NK-92 (cell line): Measurements from ENCODE around the gene SARDH.
"Not testable (repeated sequence)": the region's sequence is repeated elsewhere in the genome, so short reads cannot be mapped to it uniquely, and the experiment has no call there.

Experiments used
- DNase-seq: peaks from one replicate; lab custom pipeline; 2025; ENCODE audit not compliant: unreplicated experiment; lab: John Stamatoyannopoulos, UW

Gene SARDH

DNA sequence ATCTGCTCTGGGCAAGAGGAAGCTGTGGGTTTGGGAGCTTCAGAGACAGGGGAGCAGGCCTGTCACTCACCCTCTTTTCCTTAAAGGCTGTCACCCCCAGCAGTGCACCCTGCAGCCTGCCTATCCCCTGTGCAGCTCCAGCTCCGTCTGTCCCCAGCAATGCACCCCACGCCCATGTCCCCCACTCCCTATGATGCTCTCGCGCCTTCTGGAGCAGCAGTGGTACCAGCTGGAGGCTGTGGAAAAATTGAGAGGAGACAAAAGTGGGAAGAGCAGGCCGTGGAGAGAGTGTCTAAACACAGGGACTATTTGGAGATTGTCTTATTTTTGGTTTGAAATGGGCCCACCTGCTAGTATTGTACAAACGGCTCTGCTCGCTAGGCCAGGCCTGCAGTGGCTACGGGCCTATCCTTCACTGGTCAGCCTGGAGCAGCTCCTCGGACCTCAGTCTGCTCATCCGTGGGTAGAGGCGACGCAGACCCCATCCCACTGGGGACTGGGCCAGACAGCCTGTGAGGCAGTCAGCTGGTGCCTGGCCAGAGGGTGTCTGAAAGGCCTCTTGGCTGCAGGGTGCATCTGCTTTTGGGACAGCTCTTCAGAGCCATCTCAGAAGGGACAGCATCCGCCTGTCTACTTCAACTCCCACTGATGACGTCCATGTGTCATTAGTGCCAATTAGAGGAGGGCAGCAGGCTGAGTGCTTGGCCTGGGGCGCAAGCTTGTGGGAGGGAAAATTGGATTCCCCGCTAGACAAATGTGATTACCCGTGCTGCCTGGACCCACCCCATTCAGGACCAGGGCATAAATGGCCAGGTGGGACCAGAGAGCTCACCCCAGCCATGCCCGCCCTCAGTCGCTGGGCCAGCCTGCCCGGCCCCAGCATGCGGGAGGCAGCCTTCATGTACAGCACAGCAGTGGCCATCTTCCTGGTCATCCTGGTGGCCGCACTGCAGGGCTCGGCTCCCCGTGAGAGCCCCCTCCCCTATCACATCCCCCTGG is 102.3 kb downstream of the SARDH start, which contains the start of gene DBH:
TSS of gene DBH (plus strand) at position 831 of the 999 bp plus-strand sequence. CDS start at position 840, 9 bp downstream.
- no peak for DNase-seq

DNA sequence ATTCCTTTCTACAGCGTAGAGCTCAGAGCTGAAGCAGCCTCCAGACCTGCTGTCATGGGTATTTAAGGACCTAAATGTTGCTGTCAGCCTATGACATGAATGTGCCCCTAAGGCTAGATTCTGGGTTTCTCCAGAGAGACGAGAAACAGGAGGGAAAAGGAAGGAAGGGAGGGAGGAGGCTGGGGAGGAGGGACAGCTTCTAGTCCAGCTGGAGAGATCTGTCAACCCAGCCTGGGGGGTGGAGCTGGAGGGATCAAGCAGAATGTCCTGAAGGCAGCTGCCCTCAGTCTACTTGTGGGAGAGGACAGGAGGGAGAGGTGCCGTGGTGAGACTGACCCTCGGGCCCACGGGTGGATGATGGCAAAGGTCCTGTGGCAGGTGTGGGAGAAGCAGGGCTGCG is 103.1 kb downstream of the SARDH start:
- no peak for DNase-seq

DNA sequence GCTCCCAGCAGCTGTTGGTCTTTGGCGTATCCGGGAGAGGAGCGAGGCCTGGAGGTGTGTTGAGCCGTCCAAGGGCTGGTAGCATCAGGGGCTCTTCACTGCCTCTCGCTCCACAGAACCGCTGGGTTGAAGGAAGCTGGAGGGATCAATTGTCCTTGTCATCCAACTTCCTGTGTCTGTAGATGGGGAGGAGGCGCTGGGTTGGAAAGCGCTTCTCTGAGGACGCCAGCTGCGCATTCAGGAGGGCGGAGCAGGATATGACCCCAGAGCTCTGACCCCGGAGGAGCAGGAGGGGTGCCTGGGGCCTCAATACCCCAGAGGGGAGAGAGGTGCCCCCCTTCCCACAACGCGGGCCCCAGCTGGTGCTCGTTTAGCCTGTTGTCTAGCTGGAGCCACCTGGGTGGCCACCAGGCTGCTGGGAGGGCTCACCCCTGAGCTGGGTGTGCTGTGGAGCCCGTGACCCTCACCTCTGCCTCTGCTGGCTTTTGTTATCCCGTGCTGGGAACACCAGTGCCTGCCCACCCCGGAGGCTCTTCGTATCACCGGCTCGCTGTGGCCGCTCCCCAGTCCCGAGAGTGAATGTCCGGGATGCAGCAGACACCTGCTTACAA is 104.0 kb downstream of the SARDH start:
- DNase-seq = no peak

DNA sequence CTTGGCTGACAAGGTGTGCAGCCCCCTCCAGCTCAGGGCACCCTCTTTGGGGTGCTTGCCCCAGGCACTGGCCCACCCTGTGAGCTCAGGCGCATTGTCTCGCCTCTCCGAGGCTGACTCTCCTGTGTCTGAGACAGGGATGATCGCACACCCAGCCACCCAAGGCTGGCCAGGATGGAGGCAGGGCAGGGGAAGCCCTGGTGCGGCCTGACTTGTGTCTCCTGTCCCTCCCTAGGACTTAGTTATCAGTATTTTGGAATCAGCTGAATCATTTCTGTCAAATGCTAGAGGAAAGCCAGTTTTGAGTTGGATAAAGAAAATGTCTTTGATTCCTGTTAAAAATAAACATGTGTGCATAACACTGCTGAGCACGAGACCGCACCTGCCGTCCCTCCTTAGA is 104.5 kb downstream of the SARDH start:
- no peak for DNase-seq

DNA sequence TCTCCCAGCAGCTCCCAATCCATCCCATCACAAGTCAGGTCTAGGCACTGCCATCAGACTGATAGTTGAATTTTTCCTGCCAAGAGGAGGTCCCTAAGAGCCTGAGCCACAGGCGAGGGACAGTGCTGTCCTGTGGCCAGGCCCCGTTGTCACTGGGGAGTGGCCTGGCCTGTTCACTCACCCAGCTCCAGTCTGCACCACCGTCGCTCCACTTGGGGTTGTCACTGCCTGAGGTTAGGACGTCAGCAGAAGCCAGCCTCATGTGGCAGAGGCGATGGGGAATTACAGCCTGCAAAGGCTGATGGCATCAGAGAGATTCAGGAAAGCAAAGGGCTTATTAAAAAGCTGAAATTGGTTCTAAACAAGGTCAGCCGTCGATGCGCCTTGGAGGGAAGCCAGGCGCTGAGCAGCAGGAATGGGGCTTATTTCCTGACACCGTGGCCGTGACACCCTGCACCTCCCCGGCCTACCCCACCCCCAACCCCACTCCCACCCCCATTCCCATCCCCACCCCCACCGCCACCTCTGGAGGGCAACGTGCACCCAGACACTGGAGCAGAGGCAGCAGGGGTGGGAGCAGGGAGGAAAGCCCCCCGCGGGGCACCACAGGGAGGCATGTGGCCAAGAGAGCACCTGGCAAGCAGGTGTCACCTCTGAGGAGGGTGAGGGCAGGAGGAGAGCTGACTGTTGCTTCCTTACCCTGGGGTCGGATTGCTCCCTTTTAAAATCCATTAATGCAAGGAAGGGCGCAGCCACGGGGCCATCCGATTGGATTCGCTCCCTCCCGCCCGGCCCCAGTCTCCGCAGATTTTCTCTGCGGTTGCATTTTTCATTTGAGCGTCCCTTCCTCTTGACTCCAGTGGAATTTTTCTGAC is 105.1 kb downstream of the SARDH start:
- no peak for DNase-seq

DNA sequence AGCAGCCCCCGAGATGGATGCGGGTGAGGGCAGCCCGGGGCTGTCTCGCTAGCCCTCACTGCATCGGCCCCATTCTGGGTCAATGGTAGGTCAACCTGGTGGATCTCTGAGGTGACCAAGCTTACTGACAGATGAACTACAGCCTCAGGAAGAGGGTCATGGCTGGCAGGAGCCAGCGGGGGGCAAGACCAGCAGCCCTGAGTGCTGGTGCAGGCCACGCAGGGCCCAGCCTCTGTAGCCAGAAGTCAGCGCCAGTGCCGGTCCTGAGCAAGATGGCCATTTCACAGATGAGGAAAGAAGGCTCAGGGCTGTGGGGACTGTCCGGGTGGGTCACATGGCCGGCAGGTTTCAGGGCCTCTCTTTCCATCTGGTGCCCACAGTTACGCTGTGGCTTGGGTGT is 107.0 kb downstream of the SARDH start:
- no peak for DNase-seq

DNA sequence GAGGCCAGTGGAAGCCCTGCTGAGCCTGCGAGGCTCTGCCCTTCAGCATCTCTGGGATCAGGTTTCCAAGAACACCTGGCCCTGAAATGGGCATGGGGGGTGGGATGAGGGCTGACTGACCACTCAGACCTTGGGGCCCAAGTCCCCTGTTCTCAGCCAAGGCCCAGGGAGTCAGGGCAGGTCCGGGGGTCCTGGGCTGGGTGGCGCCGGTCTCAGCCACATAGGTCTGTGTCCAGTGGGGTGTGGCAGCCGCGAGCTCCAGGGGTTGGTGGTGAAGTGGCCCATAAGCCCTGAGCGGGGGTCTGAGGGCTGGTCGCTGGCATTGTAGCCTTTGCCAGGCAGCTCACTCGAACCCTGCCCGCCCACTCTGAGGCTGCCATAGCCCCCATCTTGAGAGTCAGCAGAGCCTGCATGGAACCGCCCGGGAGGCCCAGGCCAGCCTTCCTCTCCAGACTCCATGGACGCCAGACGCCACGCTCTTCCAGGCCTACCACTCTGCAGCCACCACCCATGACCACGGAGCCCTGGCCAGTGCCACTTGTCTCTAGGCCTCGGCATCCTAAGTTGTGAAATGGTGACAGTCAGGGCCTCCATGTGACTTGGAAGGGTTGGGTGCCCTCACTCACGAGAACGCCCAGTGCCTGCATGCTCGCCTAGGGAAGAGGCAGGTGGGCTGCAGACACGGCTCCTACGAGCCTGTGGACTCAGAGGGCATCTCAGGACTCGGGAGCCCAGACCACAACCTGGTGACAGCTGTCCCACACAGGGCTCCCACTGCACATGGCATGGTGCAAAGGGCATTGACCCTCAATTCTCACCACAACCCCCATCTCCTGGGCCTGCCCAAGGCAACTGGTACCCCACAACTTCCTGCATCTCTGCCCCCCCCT is 108.7 kb downstream of the SARDH start:
- DNase-seq = no peak

DNA sequence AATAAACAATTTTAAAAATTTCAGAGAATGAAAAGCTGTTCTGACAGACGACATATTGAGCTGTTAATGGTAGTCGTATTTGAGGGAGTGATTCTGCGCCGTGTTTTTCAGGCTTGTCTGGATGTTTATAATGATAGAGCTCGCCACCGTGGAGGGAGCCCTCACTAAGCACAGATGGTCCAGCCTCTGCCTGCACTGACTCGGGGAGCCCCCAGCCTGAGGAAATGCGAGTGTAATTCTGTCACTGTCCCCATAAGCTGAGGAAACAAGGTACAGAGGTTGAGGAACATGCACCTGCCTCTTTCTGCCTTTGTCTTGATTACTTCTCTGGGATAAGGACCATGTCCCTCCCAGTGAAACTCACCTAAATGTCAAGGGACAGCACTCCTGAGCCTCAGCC is 109.4 kb downstream of the SARDH start:
- no peak for DNase-seq

DNA sequence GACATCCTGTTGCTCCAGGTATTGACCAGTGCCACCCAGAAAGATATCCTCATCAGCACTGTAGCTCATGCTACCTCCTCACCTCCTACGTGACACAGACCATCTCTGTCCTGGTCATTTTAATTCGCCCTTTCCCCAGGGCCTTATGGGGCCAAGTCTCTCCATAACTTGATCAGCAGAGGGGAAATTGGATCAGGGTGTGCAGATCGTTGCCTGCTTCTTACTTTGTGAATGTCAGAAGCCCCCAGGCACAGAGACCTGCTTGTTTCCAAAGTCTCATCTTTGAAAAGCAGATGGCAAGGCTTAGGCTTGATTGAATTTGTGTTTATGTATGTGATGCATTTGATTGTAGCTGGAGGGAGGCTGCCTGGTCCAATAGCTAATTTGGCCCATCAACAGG is 110.8 kb downstream of the SARDH start:
- no peak for DNase-seq

DNA sequence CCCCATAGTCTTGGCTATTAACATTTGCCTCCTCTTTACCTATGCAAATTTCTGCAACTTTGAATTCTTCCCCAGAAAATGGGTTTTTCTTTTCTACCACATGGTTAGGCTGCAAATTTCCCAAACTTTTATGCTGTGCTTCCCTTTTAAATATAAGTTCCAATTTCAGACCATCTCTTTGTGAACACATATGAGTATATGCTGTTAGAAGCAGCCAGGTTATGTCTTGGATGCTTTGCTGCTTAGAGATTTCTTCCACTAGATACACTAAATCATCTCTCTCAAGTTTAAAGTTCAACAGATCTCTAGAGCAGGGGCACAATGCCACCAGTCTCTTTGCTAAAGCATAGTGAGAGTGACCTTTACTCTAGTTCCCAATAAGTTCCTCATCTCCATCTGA is 112.1 kb downstream of the SARDH start:
- not testable (repeated sequence) for DNase-seq

DNA sequence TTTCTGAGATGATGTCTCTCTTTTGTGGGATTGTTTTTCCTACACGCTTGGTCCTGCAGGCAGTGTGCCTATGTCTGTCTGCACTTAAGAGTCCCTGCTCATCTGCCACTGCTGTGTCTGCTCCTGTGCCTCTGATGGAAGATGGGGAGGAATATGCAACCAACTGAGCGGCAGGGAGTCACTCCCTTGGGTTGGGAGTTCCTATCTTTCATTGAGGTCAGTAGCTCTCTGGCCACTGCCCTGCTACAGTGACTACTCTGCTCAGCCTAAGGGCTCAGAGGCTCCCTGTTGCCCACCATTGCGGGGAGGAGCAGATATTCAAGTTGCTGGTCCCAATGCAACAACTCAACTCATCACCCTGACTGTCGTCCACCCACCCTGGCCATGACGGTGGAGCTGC is 115.6 kb downstream of the SARDH start:
- DNase-seq = no peak

DNA sequence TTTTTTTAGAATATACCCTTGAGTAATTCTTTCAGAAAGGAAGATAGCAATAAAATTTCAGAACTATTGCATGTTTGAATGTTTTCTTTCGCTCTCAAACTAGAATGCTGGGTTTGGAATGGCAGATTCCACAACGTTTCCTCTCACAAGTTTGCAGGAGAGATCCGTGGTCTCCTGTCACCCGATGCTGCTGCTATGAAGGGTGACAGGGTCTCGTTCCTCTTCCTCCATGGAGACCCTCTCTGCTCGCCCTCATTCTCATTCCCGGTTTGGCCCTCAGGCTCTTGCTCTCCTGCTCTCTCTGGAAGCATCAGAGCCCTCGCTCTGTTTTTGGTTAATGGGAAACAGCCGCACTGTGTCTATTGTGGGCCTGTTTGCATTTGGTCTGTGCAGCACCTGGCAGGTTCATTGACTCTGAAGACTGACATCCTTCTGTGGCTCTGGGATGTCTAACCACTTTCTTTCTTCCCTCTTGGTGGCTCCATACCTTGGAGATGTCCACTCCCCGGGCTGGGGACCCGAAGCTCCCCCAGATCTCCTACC is 116.4 kb downstream of the SARDH start:
- no peak for DNase-seq

DNA sequence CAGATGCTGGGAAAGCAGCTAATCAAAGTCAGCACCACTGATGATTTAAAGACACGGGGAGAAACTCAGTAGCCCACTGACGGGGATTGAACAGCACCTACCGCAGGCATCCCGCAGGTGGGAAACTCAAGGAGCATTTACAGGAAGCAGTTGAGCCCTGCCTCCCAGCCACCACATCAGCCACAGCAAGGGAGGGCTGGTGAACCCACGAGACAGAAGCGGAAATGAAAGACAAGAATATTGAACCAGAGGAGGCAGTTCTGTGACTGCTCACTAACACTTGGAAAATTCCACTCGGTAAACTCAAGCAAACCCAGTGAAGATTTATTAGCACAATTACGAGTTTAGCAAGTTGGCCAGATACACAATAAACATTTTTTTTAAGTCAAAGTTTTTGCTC is 118.4 kb downstream of the SARDH start:
- no peak for DNase-seq

DNA sequence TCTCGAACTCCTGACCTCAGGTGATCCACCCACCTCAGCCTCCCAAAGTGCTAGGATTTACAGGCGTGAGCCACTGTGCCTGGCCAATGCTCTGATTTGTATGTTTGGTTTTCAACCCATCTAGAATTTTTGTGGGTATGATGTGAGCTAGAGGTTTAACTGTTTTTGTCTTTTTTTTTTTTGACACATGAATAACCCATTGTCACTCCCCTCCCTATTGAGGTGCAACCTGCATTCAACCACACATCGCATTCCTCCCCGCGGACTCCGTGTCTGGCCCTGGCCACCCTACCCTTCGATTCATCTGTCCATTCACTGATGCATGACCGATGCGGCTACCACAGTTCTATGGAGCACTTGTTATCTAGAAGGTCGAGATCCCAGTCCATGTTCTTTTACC is 119.4 kb downstream of the SARDH start:
- DNase-seq = no peak

DNA sequence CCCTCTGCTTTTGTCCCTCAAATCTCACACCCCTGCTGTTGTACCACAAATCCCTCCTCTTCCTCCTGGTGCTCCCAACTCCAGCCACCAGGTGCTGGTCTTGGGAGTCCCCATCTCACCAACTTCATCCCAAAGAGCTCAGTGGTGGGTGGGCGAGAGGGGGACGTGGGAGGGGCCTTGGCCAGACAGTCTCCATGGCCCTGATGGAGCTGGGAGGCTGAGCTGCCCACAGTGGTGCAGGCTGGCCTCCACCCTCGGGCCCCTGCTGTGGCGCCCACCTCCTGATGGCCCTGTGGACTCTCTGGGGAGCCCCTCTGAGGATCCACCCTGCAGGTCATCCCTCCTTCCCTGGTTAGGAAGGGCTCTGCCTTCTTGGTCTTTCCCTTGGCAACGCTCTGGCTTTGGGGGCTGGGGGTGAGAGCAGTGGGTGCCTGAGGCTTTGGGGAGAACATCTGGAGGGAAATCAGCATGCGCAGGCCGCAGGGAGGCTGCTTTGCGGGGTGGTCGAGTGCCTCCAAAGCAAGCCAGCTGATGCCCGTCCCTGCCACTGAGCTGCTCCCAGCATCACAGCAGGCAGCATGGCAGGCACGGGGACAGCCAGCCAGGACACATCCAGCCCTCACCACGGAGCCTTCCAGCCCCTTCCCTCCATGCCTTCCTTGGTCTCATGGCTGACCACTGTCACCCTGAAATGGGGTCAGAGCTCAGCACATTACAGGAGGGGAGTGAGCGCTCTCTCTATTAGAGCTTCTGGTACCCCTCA is 121.3 kb downstream of the SARDH start:
- no peak for DNase-seq

DNA sequence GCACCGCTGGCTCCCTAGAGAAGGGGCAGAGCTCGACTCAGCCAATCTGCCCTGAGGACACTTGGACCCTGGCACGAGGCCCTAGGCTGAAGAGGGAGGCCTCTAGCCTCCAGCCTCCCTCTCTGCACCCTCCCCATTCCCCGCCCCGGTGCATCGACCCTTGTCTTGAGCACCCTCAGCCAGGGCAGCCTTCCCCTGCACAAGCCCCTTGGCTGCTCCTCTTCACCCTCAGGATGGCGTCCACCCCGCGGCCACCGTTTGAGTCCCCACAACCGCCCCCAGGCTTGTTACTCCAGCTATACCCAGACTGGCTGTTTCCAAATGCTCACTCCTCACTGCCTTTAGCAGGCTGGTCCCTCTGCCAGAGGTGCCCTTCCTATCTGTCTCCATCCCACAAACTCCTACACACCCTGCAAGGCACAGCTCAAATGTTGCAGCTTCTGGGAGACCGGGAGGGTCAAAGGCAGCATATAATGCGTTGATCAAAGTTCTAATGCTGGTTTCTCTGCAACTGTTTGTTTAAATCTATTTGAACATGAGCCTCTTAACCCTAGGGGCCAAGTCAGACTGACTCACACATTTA is 122.5 kb downstream of the SARDH start:
- DNase-seq = no peak

DNA sequence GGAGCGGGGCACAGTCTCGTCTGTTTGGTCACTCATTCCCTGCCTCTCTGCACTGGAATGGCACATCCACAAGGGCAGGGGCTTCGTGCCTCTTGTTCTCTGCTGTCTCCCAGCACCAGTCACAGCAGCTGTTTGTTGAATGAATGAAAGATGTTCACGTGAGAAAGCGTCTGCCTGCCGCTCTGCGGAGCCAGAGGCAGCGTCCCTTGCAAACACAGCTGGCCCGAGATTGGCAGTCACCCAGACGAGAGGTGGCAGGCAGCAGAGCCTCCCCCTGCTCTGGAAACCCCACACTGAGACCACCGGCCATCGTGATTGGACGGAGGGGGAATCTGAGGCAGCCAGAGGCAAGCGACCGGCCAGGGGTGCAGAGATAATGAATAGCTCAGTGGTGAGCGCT is 123.0 kb downstream of the SARDH start:
- DNase-seq = no peak

DNA sequence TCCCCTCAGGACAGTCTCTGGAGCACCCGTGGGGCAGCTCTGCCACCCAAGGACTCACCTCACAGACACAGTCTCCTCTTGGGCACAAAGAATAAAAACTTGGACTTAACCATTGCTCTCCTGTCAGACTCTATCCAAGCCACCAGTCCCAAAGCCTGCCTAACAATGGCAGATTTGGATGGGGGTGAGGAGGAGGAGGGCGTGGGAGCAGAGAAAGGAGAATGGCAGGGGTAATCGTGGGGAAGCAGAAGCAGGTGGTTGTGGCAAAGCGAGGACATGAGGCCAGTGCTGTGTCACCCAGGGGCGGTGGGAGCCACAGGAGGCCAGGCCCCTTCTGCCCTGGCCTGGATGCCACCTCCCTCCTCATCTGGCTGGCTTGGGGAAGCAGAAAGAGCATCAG is 123.5 kb downstream of the SARDH start:
- no peak for DNase-seq

DNA sequence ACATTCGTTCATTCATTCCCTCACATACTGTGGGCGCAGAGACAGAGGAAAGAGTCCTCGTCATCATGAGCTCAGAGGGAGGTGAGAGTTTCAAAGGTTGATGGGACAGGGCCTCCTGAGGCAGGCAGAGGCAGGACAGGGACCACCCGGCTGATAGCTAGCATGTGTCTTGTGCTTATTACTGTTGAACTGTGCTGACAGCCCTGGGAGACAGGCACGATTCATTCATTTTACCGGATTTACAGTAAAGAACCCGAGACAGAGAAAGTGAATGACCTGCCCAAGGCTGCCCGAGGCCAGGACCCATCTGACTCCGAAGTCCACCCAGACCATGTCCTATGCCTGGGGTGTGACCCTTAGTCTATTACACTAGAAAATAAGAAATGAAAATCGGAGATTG is 124.1 kb downstream of the SARDH start:
- no peak for DNase-seq
